Endothelial cell of umbilical vein (primary cell): Measurements from ENCODE around the gene ZNF415. TPM values are rescaled to one million over a fixed set of nuclear protein-coding genes. Genes with fewer than 3 reads are reported as not detected.

Experiments
- BruUV-seq: library from RNA; stranded (reverse); fragments of 400-500 nt; replicated peaks from 2 replicates; lab custom pipeline; 2021; lab: Mats Ljungman, UMichigan
- CTCF ChIA-PET: fragments of 300-600, 350-600 bp; sonication (Branson Sonifier 250); formaldehyde crosslinking; loops from one replicate; lab custom pipeline; 2021; ENCODE audit warnings: antibody characterized with exemption, inconsistent platforms; lab: Charles Lee
- POLR2A ChIA-PET: fragments of 300-600, 350-600 bp; sonication (Branson Sonifier 250); formaldehyde crosslinking; loops from one replicate; lab custom pipeline; 2021; ENCODE audit warnings: antibody characterized with exemption, inconsistent platforms; lab: Charles Lee
- DNase-seq: peaks from one replicate; pipeline ENCODE4 v3.0.0-alpha.2; 2011; ENCODE audit warnings: low read depth, low spot score
- FAIRE-seq: peaks from 2 replicates; lab custom pipeline; 2011; peaks lifted over from hg19 to GRCh38; lab: Jason Lieb, UNC
- H2AFZ ChIP-seq: 2 replicates; pipeline ENCODE4 v1.6.0; 2012; ENCODE audit warnings: low read depth, low read length, control low read depth, inconsistent platforms
- H3K27ac ChIP-seq: 2 replicates; pipeline ENCODE4 v1.5.1; 2011; ENCODE audit warnings: low read depth, mild to moderate bottlenecking, control low read depth, low read length, moderate library complexity; ENCODE audit not compliant: insufficient read depth
- H3K27me3 ChIP-seq, 2 experiments: 2 replicates each; pipeline versions ENCODE4 v1.6.0 to v1.6.1; 2011; ENCODE audit warnings: low read length in 2 of 2, mixed read lengths in 1 of 2; ENCODE audit not compliant: control insufficient read depth in 2 of 2, insufficient read depth in 2 of 2
- H3K36me3 ChIP-seq, 2 experiments: 2 replicates in 1 of 2; 3 replicates in 1 of 2; pipeline ENCODE4 v1.5.1; 2011; ENCODE audit warnings: low read length in 2 of 2, mild to moderate bottlenecking in 1 of 2, moderate library complexity in 1 of 2; ENCODE audit not compliant: control insufficient read depth in 2 of 2, insufficient read depth in 2 of 2; ENCODE audit errors: extremely low read depth in 1 of 2
- H3K4me1 ChIP-seq: 3 replicates; pipeline ENCODE4 v1.5.1; 2011; ENCODE audit warnings: mild to moderate bottlenecking, low read length; ENCODE audit not compliant: control insufficient read depth, insufficient read depth; ENCODE audit errors: extremely low read depth
- H3K4me2 ChIP-seq: 2 replicates; pipeline ENCODE4 v1.6.1; 2011; ENCODE audit warnings: low read length, control low read depth, mixed read lengths; ENCODE audit not compliant: insufficient read depth
- H3K4me3 ChIP-seq, 3 experiments: fragments of 200-600 bp in 1 of 3; sonication (generic), shearing (Covaris generic) in 1 of 3; replicated peaks in 1 of 3; 2 replicates each; pipeline ENCODE4 v1.5.1; 2011 to 2016; ENCODE audit warnings: control low read depth in 3 of 3, low read length in 3 of 3, mild to moderate bottlenecking in 2 of 3, inconsistent platforms in 1 of 3, low read depth in 1 of 3, moderate library complexity in 1 of 3; ENCODE audit not compliant: insufficient read depth in 1 of 3
- H3K79me2 ChIP-seq: 2 replicates; pipeline ENCODE4 v1.6.0; 2012; ENCODE audit warnings: low read length, inconsistent platforms; ENCODE audit not compliant: control insufficient read depth, insufficient read depth
- H3K9ac ChIP-seq: replicated peaks from 2 replicates; pipeline ENCODE3; 2011; ENCODE audit warnings: low read length, control low read depth; ENCODE audit not compliant: insufficient read depth; ENCODE audit errors: extremely low read depth
- H3K9me1 ChIP-seq: replicated peaks from 3 replicates; pipeline ENCODE4 v1.6.0; 2011; ENCODE audit warnings: mild to moderate bottlenecking, low read length; ENCODE audit not compliant: control insufficient read depth, insufficient read depth; ENCODE audit errors: extremely low read depth
- H3K9me3 ChIP-seq: replicated peaks from 2 replicates; pipeline ENCODE4 v1.5.1; 2012; ENCODE audit warnings: low read length, inconsistent platforms; ENCODE audit not compliant: control insufficient read depth, insufficient read depth
- H4K20me1 ChIP-seq: replicated peaks from 2 replicates; pipeline ENCODE3; 2011; ENCODE audit warnings: mild to moderate bottlenecking, low read length; ENCODE audit not compliant: control insufficient read depth, insufficient read depth; ENCODE audit errors: extremely low read depth
- EZH2 ChIP-seq: IDR thresholded peaks from 2 replicates; pipeline ENCODE4 v1.6.1; 2012; ENCODE audit warnings: borderline replicate concordance, low read depth, mild to moderate bottlenecking, moderate library complexity, low read length, inconsistent platforms; ENCODE audit not compliant: severe bottlenecking
- FOS ChIP-seq: IDR thresholded peaks from 2 replicates; pipeline ENCODE4 v1.6.1; 2011; ENCODE audit warnings: mild to moderate bottlenecking, low read length, moderate library complexity, borderline replicate concordance; ENCODE audit not compliant: insufficient read depth
- GATA2 ChIP-seq: IDR thresholded peaks from 2 replicates; pipeline ENCODE4 v1.7.0; 2011; ENCODE audit warnings: low read depth, mild to moderate bottlenecking, moderate library complexity, mixed read lengths, low read length; ENCODE audit not compliant: insufficient read length, insufficient read depth
- JUN ChIP-seq: IDR thresholded peaks from 2 replicates; pipeline ENCODE4 v1.6.1; 2011; ENCODE audit warnings: borderline replicate concordance, low read depth; ENCODE audit not compliant: insufficient read length, insufficient read depth
- MYC ChIP-seq: IDR thresholded peaks from one replicate; pipeline ENCODE4 v1.6.1; 2011; ENCODE audit warnings: mild to moderate bottlenecking, low read depth, low read length
- POLR2A ChIP-seq: IDR thresholded peaks from 2 replicates; pipeline ENCODE4 v1.6.1; 2012; ENCODE audit warnings: low read depth, mild to moderate bottlenecking, control low read depth, low read length
- POLR2AphosphoS5 ChIP-seq: IDR thresholded peaks from 2 replicates; pipeline ENCODE4 v1.6.1; 2012; ENCODE audit warnings: low read depth, mild to moderate bottlenecking, control low read depth, low read length, moderate library complexity; ENCODE audit not compliant: insufficient read depth
- dilution Hi-C: fragments of 300-500 bp; cut with MboI; formaldehyde crosslinking; loops from one replicate; pipeline ENCODE4 v1.15.0; 2019; ENCODE audit warnings: low sequenced_read_pairs; ENCODE audit not compliant: extremely low pct_ligation_motif_present
- intact Hi-C: fragments of 100-400 bp; cut with micrococcal nuclease; formaldehyde crosslinking; loops from one replicate; pipeline ENCODE4 v1.10.0; 2022
- polyA plus RNA-seq, 4 experiments: library from polyadenylated mRNA; depleted of rRNA in 3 of 4; stranded (reverse) in 3 of 4; unstranded in 1 of 4; fragments of >200 nt; gene quantifications; 2 replicates each; pipeline versions ENCODE4 v1.2.1 to v1.2.3, GENCODE V29; 2011 to 2012; ENCODE audit warnings: missing spikeins in 1 of 4
- total RNA-seq: library from RNA; stranded (reverse); gene quantifications from 2 replicates; pipeline ENCODE4 v1.2.3, GENCODE V29; 2021
- TF ChIP-seq, protein P1 (sequence below), 2 donors: IDR thresholded peaks; 1 replicate in 1 of 2; 2 replicates in 1 of 2; pipeline ENCODE4 v1.5.1; 2011; ENCODE audit warnings: low read length in 2 of 2, mild to moderate bottlenecking in 2 of 2, moderate library complexity in 2 of 2, control low read depth in 1 of 2, inconsistent platforms in 1 of 2, low read depth in 1 of 2; ENCODE audit not compliant: insufficient read depth in 1 of 2; ENCODE audit errors: extremely low read depth in 1 of 2
- TF ChIP-seq, protein P2 (sequence below): IDR thresholded peaks from 2 replicates; pipeline ENCODE4 v1.6.1; 2011; ENCODE audit not compliant: insufficient read depth, insufficient read length

ZNF415 gene
- total and polyA plus RNA-seq, 2 donors (not counting 3 experiments of a cell fraction or from before 2014, with no cell fraction given) = 0.48 to 0.69 TPM

DNA sequence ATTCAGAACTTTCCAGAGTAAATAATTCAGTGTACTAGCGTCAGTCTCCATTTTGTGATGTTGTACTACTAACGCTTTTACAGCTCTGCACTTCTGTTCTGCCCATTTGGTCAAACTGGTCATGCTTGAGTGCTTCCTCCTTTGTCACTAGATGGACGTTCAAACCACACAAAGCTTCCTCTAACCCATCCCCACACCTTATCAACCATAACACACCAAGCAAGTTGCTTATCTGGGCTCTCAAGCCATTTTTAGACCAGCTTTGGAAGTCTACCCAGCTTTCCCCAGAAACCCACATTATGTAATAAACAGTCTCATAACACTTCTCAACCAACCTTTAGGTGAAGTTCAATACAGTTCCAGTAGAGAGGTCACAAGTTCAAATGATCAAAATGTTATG, 28.4 kb upstream of the ZNF415 start:
- TF ChIP-seq MYC (no peak), FOS (no peak), GATA2 (no peak), JUN (no peak), EZH2 (no peak), POLR2A (no peak), POLR2AphosphoS5 (no peak)
- TF ChIP-seq, protein P1, sequence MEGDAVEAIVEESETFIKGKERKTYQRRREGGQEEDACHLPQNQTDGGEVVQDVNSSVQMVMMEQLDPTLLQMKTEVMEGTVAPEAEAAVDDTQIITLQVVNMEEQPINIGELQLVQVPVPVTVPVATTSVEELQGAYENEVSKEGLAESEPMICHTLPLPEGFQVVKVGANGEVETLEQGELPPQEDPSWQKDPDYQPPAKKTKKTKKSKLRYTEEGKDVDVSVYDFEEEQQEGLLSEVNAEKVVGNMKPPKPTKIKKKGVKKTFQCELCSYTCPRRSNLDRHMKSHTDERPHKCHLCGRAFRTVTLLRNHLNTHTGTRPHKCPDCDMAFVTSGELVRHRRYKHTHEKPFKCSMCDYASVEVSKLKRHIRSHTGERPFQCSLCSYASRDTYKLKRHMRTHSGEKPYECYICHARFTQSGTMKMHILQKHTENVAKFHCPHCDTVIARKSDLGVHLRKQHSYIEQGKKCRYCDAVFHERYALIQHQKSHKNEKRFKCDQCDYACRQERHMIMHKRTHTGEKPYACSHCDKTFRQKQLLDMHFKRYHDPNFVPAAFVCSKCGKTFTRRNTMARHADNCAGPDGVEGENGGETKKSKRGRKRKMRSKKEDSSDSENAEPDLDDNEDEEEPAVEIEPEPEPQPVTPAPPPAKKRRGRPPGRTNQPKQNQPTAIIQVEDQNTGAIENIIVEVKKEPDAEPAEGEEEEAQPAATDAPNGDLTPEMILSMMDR (IDR thresholded peaks at IDR 0.05; ENCODE audit: extremely low read depth in 1 of 2, insufficient read depth in 1 of 2, low read depth in 1 of 2, low read length in 2 of 2) = no peak
- TF ChIP-seq, protein P2, sequence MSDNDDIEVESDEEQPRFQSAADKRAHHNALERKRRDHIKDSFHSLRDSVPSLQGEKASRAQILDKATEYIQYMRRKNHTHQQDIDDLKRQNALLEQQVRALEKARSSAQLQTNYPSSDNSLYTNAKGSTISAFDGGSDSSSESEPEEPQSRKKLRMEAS = no peak
- dilution Hi-C loops = no loop called here
- ChIA-PET POLR2A (no interaction called here), CTCF (no interaction called here)
- no peaks in the 10 kb centered on the region for H3K27me3 ChIP-seq
- intact Hi-C loops = no loop called here
- H4K20me1 ChIP-seq = no peaks in the 10 kb centered on the region
- peaks cover 17% of the 10 kb centered on the region for H3K9me3 ChIP-seq
- no peaks in the 10 kb centered on the region for H3K36me3 ChIP-seq
- no peak overlapping the region for H3K27ac ChIP-seq
- no peak overlapping the region for H3K9ac ChIP-seq
- DNase-seq (no peak), FAIRE-seq (no peak)
- H2AFZ ChIP-seq = no peak overlapping the region
- no peaks in the 10 kb centered on the region for H3K79me2 ChIP-seq
- H3K4me1 ChIP-seq = peaks cover 8% of the 10 kb centered on the region
- H3K9me1 ChIP-seq = no peaks in the 10 kb centered on the region
- BruUV-seq = no TSS peak
- no peak overlapping the region for H3K4me3 ChIP-seq
- H3K4me2 ChIP-seq = no peak overlapping the region
